Activated CD8-positive, alpha-beta T cell treated with anti-CD3 and anti-CD28 coated beads for 36 hours (primary cell): ENCODE data around the gene HCFC1. TPM values are rescaled to one million over a fixed set of nuclear protein-coding genes. Genes with fewer than 3 reads are reported as not detected.

Experiments used
- ATAC-seq: fragments of 200-7000 bp; cut with Tn5 transposase; one replicate; pipeline ENCODE4 v1.10.0; 2021; ENCODE audit warnings: mild to moderate bottlenecking, moderate library complexity
- CTCF ChIA-PET: fragments of 350-600 bp; sonication (Branson Sonifier 250); formaldehyde crosslinking; loops from one replicate; lab custom pipeline; 2021; ENCODE audit warnings: antibody characterized with exemption; lab: Charles Lee
- POLR2A ChIA-PET: fragments of 350-600 bp; sonication (Branson Sonifier 250); formaldehyde crosslinking; loops from one replicate; lab custom pipeline; 2021; ENCODE audit warnings: antibody characterized with exemption; lab: Charles Lee
- DNase-seq: peaks from one replicate; pipeline ENCODE4 v3.0.0-alpha.2; 2020
- H3K27ac Mint-ChIP-seq: one replicate; pipeline ENCODE4 v1.8.0; 2021; ENCODE audit warnings: mild to moderate bottlenecking, mixed read lengths
- H3K27me3 Mint-ChIP-seq: one replicate; pipeline ENCODE4 v1.8.0; 2021; ENCODE audit warnings: mixed read lengths
- H3K36me3 Mint-ChIP-seq: one replicate; pipeline ENCODE4 v1.8.0; 2021; ENCODE audit warnings: low read depth, mixed read lengths
- H3K4me1 Mint-ChIP-seq: one replicate; pipeline ENCODE4 v1.8.0; 2021; ENCODE audit warnings: low read depth, mixed read lengths
- H3K4me3 Mint-ChIP-seq: one replicate; pipeline ENCODE4 v1.8.0; 2021; ENCODE audit warnings: mild to moderate bottlenecking, moderate library complexity, mixed read lengths
- H3K9me3 Mint-ChIP-seq: one replicate; pipeline ENCODE4 v1.8.0; 2021; ENCODE audit warnings: mixed read lengths
- intact Hi-C: fragments of 100-400 bp; cut with micrococcal nuclease; formaldehyde crosslinking; loops from one replicate; pipeline ENCODE4 v1.10.0; 2022
- total RNA-seq, 2 experiments: library from RNA; stranded (reverse); gene quantifications; one replicate each; pipeline ENCODE4 v1.2.3, GENCODE V29; 2021
- TF ChIP-seq, protein P1 (sequence below): fragments of 200-600 bp; IDR thresholded peaks from one replicate; pipeline ENCODE4 v1.8.0; 2022; ENCODE audit warnings: antibody characterized with exemption, mild to moderate bottlenecking

The HCFC1 gene
- total RNA-seq, 2 experiments from 2014 or later = 115 to 116 TPM

DNA sequence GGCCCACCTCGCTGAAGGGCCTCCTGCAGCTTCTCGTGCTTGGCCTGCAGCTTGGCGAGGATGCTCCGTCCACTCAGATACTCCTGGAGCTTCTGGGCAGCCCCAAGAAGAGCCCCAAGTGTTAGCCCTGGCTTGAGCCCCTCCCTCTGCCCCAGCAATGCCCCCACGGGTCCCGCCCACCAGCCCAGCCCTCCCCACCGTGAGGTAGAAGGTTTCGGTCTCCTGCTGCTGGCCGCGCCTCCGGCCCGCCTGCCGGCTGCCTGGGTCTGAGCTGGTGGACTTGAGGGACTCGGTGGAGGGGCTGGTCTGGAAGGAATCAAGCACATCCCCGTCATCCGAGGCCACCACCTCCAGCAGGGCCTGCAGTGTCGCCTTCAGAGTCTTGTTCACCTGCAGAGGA lies 58.4 kb downstream of the HCFC1 start:
- TF ChIP-seq, protein P1, sequence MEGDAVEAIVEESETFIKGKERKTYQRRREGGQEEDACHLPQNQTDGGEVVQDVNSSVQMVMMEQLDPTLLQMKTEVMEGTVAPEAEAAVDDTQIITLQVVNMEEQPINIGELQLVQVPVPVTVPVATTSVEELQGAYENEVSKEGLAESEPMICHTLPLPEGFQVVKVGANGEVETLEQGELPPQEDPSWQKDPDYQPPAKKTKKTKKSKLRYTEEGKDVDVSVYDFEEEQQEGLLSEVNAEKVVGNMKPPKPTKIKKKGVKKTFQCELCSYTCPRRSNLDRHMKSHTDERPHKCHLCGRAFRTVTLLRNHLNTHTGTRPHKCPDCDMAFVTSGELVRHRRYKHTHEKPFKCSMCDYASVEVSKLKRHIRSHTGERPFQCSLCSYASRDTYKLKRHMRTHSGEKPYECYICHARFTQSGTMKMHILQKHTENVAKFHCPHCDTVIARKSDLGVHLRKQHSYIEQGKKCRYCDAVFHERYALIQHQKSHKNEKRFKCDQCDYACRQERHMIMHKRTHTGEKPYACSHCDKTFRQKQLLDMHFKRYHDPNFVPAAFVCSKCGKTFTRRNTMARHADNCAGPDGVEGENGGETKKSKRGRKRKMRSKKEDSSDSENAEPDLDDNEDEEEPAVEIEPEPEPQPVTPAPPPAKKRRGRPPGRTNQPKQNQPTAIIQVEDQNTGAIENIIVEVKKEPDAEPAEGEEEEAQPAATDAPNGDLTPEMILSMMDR = no peak
- no peak for ATAC-seq
- POLR2A ChIA-PET = interaction anchor here (0.8 kb wide), 1 partner anchor 12 kb away, joined by 3 read pairs; no protein-coding TSS in a partner anchor
- Mint-ChIP-seq H3K27ac (no peak overlapping the region), H3K27me3 (no peaks in the 10 kb centered on the region), H3K36me3 (peaks cover 14% of the 10 kb centered on the region), H3K4me1 (peaks cover 4% of the 10 kb centered on the region), H3K9me3 (no peaks in the 10 kb centered on the region), H3K4me3 (no peak overlapping the region)
- intact Hi-C loops = no loop called here
- CTCF ChIA-PET = no interaction called here
- DNase-seq = no peak

- POLR2A ChIA-PET = interaction anchor here (2.0 kb wide), 1 partner anchor 13 kb away, joined by 5 read pairs; no protein-coding TSS in a partner anchor
- intact Hi-C loops = no loop called here
- ATAC-seq (no peak), DNase-seq (no peak)
- Mint-ChIP-seq H3K4me1 (peaks cover 4% of the 10 kb centered on the region), H3K9me3 (no peaks in the 10 kb centered on the region), H3K36me3 (peaks cover 8% of the 10 kb centered on the region), H3K27ac (peak overlapping the region; percentile 37), H3K4me3 (no peak overlapping the region), H3K27me3 (no peaks in the 10 kb centered on the region)
- CTCF ChIA-PET = no interaction called here
- TF ChIP-seq, protein P1 = no peak
Observed at GRCh38 chrX:153911798-153912197, 59.8 kb downstream of the HCFC1 start.

DNA sequence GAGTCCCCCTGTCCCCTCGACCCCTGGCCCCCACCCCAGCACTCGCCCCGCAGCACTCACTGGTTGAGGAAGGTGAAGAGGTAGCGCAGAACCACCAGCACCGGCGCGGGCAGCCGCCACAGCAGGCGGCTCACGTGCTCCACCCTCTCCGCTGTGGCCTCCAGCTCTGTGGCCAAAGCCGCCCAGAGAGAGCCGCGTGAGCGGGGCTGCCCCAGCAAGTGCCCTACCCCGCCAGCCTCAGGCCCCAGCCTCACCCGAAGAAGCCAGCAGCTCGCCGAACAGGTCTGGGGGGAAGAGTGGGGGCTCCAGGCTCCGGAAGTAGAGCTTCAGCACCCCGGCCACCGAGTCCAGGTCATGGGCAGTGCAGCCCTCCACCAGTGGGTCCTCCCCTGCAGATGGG lies 61.2 kb downstream of the HCFC1 start:
- POLR2A ChIA-PET = interaction anchor here (0.7 to 2.0 kb wide), 3 partner anchors 13 to 34 kb away, joined by 3 to 5 read pairs (median 5); partner anchors contain the start of gene RENBP
- H3K27me3 Mint-ChIP-seq = no peaks in the 10 kb centered on the region

DNA sequence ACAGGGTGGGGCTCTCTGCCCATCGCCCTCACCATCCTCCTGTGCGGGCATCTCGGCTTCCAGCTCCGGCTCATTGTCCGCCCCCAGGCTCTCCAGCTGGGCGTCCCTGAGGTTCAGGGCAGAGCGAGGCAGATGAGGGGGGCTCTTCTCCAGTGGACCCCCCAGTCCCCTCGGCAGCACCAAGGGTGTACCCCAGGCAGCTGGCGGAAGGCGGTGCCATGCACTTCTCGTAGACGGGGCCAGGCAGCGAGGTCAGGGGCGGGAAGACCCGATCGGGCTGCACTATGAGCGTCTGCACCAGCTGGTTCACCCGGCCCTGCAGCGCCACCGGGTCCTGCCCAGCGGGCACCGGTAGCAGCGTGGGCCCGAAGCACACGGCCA lies 61.6 kb downstream of the HCFC1 start:
- ChIA-PET POLR2A (interaction anchor here (0.7 to 2.0 kb wide), 3 partner anchors 13 to 35 kb away, joined by 3 to 5 read pairs (median 5); partner anchors contain the start of gene RENBP), CTCF (interaction anchor here (1.1 kb wide), 1 partner anchor 16 kb away, joined by 3 read pairs; the partner anchor contains the start of gene ARHGAP4)
- no peak overlapping the region for H3K27ac Mint-ChIP-seq
- no peaks in the 10 kb centered on the region for H3K9me3 Mint-ChIP-seq
- H3K4me3 Mint-ChIP-seq = no peak overlapping the region
- ATAC-seq = no peak
- H3K27me3 Mint-ChIP-seq = no peaks in the 10 kb centered on the region
- TF ChIP-seq, protein P1 = no peak
- H3K36me3 Mint-ChIP-seq = peaks cover 3% of the 10 kb centered on the region
- intact Hi-C loops = no loop called here
- DNase-seq = no peak
- peaks cover 14% of the 10 kb centered on the region for H3K4me1 Mint-ChIP-seq

More for the DNA sequence above, 61.2 kb downstream of the HCFC1 start:
- no peak for ATAC-seq
- TF ChIP-seq, protein P1 = no peak
- no peak overlapping the region for H3K27ac Mint-ChIP-seq
- H3K36me3 Mint-ChIP-seq = peaks cover 3% of the 10 kb centered on the region
- no peak for DNase-seq
- no peak overlapping the region for H3K4me3 Mint-ChIP-seq
- intact Hi-C loops = no loop called here
- CTCF ChIA-PET = interaction anchor here (0.8 to 1.1 kb wide), 2 partner anchors 11 to 15 kb away, joined by 3 read pairs; partner anchors contain the start of gene ARHGAP4
- no peaks in the 10 kb centered on the region for H3K9me3 Mint-ChIP-seq
- H3K4me1 Mint-ChIP-seq = peaks cover 13% of the 10 kb centered on the region
